ENCODE results near the gene DLG2.
A peak's percentile ranks its signal among the peaks of the same experiment; 100 is the strongest.
"Not testable (repeated sequence)": the region's sequence is repeated elsewhere in the genome, so short reads cannot be mapped to it uniquely, and the experiment has no call there.

DLG2 gene

DNA sequence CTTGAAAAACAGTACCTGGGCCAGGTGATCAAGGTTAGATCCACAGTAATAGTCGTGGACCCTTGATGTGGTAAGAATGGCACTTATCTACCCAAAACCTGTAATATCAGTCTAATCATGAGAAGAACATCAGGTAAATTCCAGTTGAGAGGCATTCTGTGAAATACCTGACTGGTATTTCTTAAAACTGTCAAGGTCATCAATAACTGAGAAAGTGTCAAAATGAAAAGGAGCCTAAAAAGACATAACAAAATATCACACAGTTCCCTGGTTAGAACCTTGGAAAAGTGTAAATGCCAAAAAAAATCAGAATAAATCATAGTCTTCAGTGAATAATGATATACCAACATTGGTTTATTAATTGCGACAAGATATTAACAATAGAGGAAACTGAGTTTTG, 2185.5 kb downstream of the DLG2 start:
- DNase-seq, result no peak

DNA sequence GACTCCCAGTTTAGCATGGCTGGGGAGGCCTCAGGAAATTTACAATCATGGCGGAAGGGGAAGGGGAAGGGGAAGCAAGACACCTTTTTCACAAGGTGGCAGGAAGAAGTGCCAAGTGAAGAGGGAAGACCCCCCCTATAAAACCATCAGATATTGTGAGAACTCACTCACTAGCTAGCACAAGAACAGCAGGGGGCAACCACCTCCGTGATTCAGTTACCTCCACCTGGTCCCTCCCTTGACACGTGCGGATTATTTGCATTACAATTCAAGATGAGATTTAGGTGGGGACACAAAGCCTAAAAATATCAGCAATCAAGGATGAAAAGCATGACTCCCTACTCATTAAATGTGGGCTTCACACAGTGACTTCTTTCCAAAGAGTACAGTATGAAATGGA, 2186.0 kb downstream of the DLG2 start:
- DNase-seq, result no peak

DNA sequence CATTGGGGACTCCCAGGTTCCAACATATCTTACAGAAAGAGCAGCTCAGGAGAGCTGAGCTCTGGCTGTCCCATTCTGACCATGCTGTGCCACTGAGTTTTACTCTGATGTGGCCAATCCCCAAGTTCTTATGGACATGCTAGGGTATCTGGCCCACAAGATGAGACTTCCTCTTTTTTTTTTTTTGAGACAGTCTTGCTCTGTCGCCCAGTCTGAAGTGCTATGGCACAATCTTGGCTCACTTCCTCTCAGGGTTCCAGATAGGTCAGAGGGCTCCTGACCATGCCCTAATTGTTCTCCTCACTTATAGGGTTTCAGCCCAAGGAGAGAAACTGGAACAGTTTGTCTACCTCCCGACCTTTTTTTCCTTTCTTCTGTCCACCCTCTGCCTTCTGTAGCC, 2188.7 kb downstream of the DLG2 start:
- DNase-seq, result peak in 3 of 56 donors; percentile 12 to 17 (median 13)

DNA sequence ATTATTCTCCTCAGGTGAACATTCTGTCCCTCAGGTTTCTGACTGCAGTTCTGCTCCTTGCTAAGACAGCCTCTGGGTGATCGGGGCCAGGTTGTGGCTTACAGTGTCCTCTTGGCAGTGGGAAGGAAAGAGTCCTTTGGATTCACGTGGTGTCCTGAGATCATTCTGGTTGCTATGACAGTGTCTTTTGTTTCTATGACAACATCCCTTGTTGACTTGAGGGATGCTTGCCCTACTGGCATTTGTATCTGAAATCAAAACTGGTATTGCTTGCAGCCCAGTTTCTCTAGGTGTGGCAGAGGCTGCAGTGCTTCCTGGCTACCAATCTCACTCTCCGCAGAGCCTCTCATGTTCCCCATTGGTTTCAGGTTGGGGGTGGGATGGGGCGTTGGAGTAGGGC, 2189.2 kb downstream of the DLG2 start:
- peak in 2 of 56 donors; percentile 16 to 17 for DNase-seq

DNA sequence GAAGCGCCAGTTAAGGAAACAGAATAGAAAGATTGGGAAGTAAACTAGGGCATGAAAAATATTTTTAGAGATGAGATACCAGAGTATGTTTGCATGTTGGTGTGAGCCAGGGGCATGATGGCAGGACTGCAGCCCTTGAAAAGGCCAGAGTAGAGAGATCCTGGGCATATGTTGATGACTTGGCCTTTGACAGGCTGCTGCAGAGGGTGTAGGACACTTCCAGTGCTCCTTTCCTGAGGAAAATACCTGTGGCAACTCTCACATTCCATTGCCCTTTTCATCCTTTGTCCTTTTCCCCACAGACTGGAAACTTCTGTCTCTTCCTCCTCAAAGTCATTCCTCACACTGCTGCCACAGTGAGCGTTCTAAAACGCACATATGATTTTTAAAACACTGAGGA, 2190.3 kb downstream of the DLG2 start:
- DNase-seq, result no peak

DNA sequence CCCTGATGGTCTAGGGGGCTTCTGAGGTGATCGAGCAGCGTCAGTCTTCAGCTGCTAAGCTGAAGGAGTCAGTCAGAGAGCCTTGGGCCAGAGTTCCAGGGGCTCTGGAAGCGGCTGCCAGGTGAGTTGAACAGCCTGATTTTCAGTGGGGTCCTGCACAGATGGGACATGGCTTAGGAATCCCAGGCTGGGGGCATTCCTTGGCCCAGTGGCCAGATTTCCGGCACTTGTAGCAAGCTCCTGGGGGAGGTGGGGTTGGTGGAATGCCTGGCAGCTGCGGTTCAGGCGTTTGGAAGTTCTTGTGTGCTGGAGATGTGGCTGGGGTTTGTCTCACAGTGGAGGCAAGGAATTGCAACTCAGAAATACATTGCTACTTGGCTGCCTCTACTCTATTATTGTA, 2192.3 kb downstream of the DLG2 start:
- not testable (repeated sequence) for DNase-seq

DNA sequence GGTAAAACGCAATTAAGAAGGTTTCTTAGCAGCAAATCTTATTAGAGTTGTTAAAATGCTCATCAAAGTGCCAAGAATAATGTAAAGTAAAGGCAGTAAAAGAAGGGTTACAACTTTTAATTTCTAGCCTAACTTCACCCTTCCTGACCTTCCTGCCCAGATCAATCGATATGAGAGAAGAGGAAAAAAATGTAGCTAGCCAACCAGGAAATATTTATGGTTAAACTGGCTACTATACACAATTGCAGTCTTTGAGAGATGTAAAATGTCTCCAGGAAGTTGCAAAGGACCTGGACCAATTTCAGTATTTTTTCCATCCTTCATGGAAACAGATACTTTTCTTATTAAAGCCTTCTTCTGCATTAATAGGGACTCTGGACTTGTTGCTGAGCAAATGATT, 2199.2 kb downstream of the DLG2 start:
- DNase-seq, result no peak

DNA sequence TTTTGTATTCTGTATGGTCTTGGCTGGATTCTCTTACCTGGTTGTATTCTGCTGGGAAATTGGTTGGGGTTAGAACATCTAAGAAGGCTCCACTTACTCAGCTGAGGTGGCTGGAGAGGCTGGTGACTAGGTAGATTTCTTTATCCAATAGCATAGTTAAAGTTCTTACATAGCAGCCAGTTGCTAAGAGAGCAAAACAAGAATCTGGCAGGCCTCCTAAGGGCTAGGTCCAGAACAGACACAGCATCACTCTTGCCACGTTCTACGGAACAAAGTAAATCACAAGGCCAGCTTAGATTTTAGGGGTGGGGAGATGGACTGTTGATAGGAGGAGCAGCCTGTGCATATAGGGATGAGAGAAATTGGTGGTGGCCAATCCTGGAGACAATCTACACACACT, 2199.6 kb downstream of the DLG2 start:
- DNase-seq, result no peak

DNA sequence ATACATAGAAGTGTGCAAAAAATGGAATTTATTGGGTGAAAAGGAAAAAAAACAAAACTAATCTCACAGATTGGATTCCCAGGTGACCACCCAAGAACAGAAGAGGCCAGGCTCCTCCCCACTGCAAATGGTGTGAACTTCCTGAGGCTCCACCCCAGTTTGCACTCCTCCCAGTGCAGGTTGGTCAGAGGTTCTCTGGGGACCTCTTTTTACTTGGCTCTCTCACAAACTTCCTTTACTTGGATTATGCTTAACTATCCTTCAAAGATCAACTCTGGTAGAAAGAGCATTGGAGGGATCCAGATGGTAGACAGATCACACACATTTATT, 2202.0 kb downstream of the DLG2 start:
- no peak for DNase-seq

DNA sequence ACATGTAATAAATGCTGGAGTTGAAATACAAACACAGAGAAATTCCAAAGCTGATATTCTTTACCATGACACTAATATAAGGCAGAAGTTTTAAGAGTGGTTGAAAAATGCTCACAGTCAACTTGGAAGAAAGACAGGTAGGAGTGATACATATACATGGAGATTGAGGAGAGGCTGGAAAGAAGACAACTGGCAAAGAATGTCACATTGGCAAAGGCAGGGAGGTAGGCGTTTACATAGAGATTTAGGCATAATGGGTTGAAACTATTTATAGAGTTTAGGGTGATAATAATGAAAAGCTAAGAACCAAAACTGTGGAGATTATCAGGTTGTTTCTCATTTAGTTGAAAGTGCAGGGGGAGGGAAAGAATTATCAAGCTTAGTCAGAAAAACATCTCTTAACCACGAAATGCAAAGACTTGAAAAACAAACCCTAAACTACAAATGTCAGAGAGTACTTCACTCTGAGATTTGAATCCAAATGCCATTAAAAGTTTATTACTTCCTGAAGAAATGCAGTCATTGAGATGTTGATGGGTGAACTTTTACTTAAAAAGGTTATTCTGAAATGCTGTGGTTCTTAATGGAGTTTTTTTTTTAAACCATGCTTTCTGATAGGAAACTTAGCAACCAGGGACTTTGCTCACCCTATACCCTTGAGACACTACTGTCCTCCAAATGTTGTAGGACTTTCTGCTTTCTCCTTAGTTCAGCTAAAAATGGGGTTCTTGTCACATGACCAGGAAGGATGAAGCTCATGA, 2202.6 kb downstream of the DLG2 start:
- DNase-seq, result no peak

DNA sequence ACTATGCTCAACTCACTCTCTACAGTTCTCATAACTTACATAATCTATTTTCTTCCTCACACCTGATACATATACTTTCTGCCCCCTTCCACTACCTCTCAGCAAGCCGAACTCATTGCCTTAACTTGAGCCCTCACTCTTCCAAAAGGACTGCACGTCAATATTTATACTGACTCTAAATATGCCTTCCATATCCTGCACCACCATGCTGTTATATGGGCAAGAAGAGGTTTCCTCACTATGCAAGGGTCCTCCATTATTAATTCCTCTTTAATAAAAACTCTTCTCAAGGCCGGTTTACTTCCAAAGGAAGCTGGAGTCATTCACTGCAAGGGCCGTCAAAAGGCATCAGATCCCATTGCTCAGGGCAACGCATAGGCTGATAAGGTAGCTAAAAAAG, 2204.5 kb downstream of the DLG2 start:
- not testable (repeated sequence) for DNase-seq

DNA sequence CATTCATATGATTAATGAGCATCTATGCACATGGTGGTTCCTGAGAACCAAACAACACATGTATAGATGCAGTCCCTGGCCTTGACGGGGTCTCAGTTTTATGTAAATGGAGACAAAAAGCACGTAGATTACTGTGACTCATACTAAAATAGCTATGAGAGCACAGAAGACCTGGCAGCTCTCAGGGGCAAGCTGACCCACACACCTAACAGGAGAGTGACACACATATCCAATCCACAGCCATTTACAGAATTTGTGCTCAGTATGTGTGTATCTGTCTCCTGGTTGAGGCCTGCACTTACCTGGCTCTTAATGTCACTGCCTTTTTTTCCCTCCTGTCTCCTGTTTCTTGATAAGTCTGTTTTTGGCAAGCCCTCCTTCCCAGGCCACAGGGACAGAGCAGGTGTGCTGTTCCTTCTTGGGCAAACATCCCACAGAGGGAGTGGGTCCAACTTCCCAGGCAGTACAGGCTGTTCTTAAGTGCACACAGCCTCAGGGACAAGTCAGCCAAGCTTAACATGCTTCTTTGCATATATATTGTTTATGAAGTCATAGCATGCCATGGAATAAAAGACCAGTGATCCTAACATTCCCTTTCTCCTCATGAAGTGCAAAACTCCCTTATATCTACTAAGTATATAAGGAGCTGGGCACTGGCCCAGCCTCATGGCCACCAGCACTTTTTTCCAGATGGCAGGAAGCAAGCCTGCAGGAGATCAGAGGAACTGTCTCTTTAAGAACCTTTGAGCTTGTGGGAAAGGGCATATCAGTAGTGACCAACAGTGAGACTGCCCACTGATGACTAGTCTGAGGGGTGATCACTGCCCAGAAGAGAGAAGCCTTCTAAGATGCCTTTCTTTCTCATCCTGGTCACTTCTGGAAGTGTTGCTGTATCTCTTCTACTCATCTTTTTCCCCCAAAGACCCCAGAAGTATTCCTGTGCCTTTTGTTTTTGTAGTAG, 2216.3 kb downstream of the DLG2 start:
- DNase-seq, result no peak

DNA sequence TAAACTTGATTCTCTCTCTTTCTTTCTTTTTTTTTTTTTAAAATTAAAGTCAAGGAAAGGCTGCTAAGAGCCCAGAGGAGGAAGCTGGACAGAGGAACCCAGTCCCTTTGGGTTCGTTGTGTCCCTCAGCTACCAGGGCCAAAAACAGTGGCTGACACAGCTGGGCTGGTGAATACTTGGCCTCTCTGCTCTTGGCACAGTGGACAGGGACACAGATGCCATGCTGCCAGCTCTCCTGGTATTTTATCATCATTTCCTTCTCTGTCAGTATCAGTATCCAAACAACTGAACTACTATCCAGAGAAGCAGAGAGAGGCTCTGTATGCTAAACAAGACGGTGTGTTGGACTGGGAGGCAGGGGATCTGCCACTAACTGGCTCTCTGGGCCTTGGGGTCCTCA, 2217.3 kb downstream of the DLG2 start:
- peak in 15 of 56 donors; percentile 0 to 40 (median 5) for DNase-seq

DNA sequence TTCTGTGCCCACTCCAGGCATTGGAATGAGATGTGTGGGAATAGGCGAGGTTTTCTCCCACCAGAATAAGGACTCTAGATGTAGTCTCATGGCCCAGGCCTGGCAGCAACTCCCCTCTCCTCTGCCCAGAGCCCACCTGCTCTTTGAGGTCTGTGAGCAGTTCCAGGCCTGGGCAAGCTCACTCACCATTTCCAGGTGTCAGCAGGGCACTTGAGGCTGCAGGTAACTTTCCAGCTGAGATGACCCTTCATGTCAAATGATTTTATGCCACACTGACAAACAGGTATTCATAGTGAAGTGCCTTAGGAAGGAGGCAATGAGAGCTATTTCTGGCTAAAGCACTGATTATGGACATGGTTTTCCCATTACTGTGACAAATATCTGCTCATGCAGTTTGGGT, 2217.7 kb downstream of the DLG2 start:
- DNase-seq, result no peak

DNA sequence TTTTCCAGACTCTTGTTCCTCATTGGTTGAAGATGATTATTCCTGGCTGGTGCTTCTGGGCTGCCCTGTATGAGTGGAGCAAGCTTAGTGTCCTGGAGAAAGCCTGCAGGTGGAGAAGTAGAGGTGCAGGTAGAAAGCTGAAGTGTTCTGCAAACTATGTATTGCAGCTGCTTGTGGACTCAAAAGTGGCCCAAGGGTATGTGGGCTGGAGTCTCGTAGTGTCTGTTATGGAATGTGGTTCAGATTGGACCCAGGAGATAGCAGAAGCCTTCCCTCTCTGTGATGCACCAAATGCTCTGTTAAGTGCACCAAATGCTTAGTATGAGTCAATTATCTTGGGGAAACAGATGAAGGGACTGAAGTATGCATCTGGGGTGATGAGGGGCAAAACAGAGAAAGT, 2218.2 kb downstream of the DLG2 start:
- no peak for DNase-seq

Measured in amygdala (tissue), 56 donors.